GM18951 (cell line): Measurements from ENCODE around the gene RABGAP1L.

Experiments used
- POLR2A ChIP-seq: IDR thresholded peaks from 4 replicates; pipeline ENCODE4 v1.6.1; 2011; ENCODE audit warnings: mild to moderate bottlenecking; ENCODE audit not compliant: insufficient read length, insufficient read depth; ENCODE audit errors: extremely low read depth
- in situ Hi-C: fragments of 300-500 bp; cut with MboI; formaldehyde crosslinking; loops from one replicate; pipeline ENCODE4 v1.12.0; 2022; ENCODE audit warnings: low sequenced_read_pairs, mixed read lengths, inconsistent platforms; ENCODE audit not compliant: unreplicated experiment

Gene RABGAP1L

GRCh38 chr1:174726167-174726879 lies 567.0 kb downstream of the RABGAP1L start:
- in situ Hi-C loops = loop anchor here (25.0 kb wide), 1 partner anchor 1989 kb away; no protein-coding TSS in a partner anchor
- TF ChIP-seq POLR2A = no peak

GRCh38 chr1:174726880-174727585 lies 567.7 kb downstream of the RABGAP1L start:
- TF ChIP-seq POLR2A = no peak
- in situ Hi-C loops = loop anchor here (25.0 kb wide), 1 partner anchor 1990 kb away; no protein-coding TSS in a partner anchor

- in situ Hi-C loops = loop anchor here (5.0 to 25.0 kb wide), 3 partner anchors 472 to 1997 kb away; no protein-coding TSS in a partner anchor
Observed at GRCh38 chr1:174734270-174734669, 575.0 kb downstream of the RABGAP1L start.

GRCh38 chr1:174736831-174737230 lies 577.5 kb downstream of the RABGAP1L start:
- in situ Hi-C loops = loop anchor here (10.0 to 25.0 kb wide), 2 partner anchors 642 to 2000 kb away; no protein-coding TSS in a partner anchor
- no peak for TF ChIP-seq POLR2A

More at GRCh38 chr1:174734270-174734669, 575.0 kb downstream of the RABGAP1L start:
- TF ChIP-seq POLR2A = no peak

GRCh38 chr1:174740249-174740968 lies 581.1 kb downstream of the RABGAP1L start:
- TF ChIP-seq POLR2A = no peak
- in situ Hi-C loops = loop anchor here (25.0 kb wide), 1 partner anchor 2003 kb away; no protein-coding TSS in a partner anchor

GRCh38 chr1:174742805-174743653 lies 583.7 kb downstream of the RABGAP1L start:
- TF ChIP-seq POLR2A = no peak
- in situ Hi-C loops = loop anchor here (25.0 kb wide), 1 partner anchor 2006 kb away; no protein-coding TSS in a partner anchor

- no peak for TF ChIP-seq POLR2A
- in situ Hi-C loops = loop anchor here (25.0 kb wide), 1 partner anchor 2007 kb away; no protein-coding TSS in a partner anchor
Observed at GRCh38 chr1:174743654-174744561, 584.6 kb downstream of the RABGAP1L start.

- no peak for TF ChIP-seq POLR2A
- in situ Hi-C loops = loop anchor here (25.0 kb wide), 1 partner anchor 2008 kb away; no protein-coding TSS in a partner anchor
Observed at GRCh38 chr1:174744886-174745285, 585.6 kb downstream of the RABGAP1L start.

GRCh38 chr1:174746024-174746808 lies 586.9 kb downstream of the RABGAP1L start:
- in situ Hi-C loops = loop anchor here (25.0 kb wide), 1 partner anchor 2009 kb away; no protein-coding TSS in a partner anchor
- TF ChIP-seq POLR2A = no peak

- no peak for TF ChIP-seq POLR2A
- in situ Hi-C loops = loop anchor here (25.0 kb wide), 1 partner anchor 2010 kb away; no protein-coding TSS in a partner anchor
Observed at GRCh38 chr1:174747613-174748012, 588.3 kb downstream of the RABGAP1L start.
